ENCODE data around the gene HGFAC.

HGFAC gene

GRCh38 chr4:3414421-3415279 is 27.1 kb upstream of the HGFAC start:
- no peak for TF ChIP-seq CEBPB (IDR thresholded peaks at IDR 0.05)
- TF ChIP-seq NFIC (IDR thresholded peaks at IDR 0.05) = no peak
- TF ChIP-seq RAD21 (IDR thresholded peaks at IDR 0.05; ENCODE audit: low read depth) = no peak
- no peak for TF ChIP-seq MAX (IDR thresholded peaks at IDR 0.05)
- no peak for TF ChIP-seq USF1 (IDR thresholded peaks at IDR 0.05)
- no peak for TF ChIP-seq ZBTB7A (IDR thresholded peaks at IDR 0.05; ENCODE audit: low read depth)
- no peak for TF ChIP-seq FOXM1 (IDR thresholded peaks at IDR 0.05; ENCODE audit: borderline replicate concordance, low read depth)
- TF ChIP-seq EP300 (IDR thresholded peaks at IDR 0.05; ENCODE audit: borderline replicate concordance) = no peak
- TF ChIP-seq TCF12 (IDR thresholded peaks at IDR 0.05; ENCODE audit: low read depth) = no peak
- TF ChIP-seq TAF1 (IDR thresholded peaks at IDR 0.05; ENCODE audit: low read depth) = no peak
- no peak for TF ChIP-seq YY1 (IDR thresholded peaks at IDR 0.05; ENCODE audit: low read depth)
- no peak for TF ChIP-seq TEAD4 (IDR thresholded peaks at IDR 0.05)
- no peak for TF ChIP-seq REST (IDR thresholded peaks at IDR 0.05; ENCODE audit: low read depth)
- TF ChIP-seq EGR1 (IDR thresholded peaks at IDR 0.05) = no peak
- TF ChIP-seq CREB1 (IDR thresholded peaks at IDR 0.05; ENCODE audit: low read depth) = no peak

GRCh38 chr4:3415471-3416141 is 26.2 kb upstream of the HGFAC start:
- no peak for TF ChIP-seq YY1 (IDR thresholded peaks at IDR 0.05; ENCODE audit: low read depth)
- no peak for TF ChIP-seq TAF1 (IDR thresholded peaks at IDR 0.05; ENCODE audit: low read depth)
- no peak for TF ChIP-seq RAD21 (IDR thresholded peaks at IDR 0.05; ENCODE audit: low read depth)
- TF ChIP-seq CEBPB (IDR thresholded peaks at IDR 0.05) = no peak
- TF ChIP-seq EP300 (IDR thresholded peaks at IDR 0.05; ENCODE audit: borderline replicate concordance) = no peak
- TF ChIP-seq TCF12 (IDR thresholded peaks at IDR 0.05; ENCODE audit: low read depth) = no peak
- TF ChIP-seq NFIC (IDR thresholded peaks at IDR 0.05) = no peak
- TF ChIP-seq EGR1 (IDR thresholded peaks at IDR 0.05) = no peak

GRCh38 chr4:3416270-3416669 is 25.5 kb upstream of the HGFAC start:
- TF ChIP-seq TAF1 (IDR thresholded peaks at IDR 0.05; ENCODE audit: low read depth) (no peak), TEAD4 (IDR thresholded peaks at IDR 0.05) (no peak), RAD21 (IDR thresholded peaks at IDR 0.05; ENCODE audit: low read depth) (no peak), CREB1 (IDR thresholded peaks at IDR 0.05; ENCODE audit: low read depth) (no peak), TCF12 (IDR thresholded peaks at IDR 0.05; ENCODE audit: low read depth) (no peak), CEBPB (IDR thresholded peaks at IDR 0.05) (no peak), NFIC (IDR thresholded peaks at IDR 0.05) (no peak), EGR1 (IDR thresholded peaks at IDR 0.05) (no peak), USF1 (IDR thresholded peaks at IDR 0.05) (no peak), REST (IDR thresholded peaks at IDR 0.05; ENCODE audit: low read depth) (no peak), MAX (IDR thresholded peaks at IDR 0.05) (no peak), EP300 (IDR thresholded peaks at IDR 0.05; ENCODE audit: borderline replicate concordance) (no peak), ZBTB7A (IDR thresholded peaks at IDR 0.05; ENCODE audit: low read depth) (no peak), FOXM1 (IDR thresholded peaks at IDR 0.05; ENCODE audit: borderline replicate concordance, low read depth) (no peak), YY1 (IDR thresholded peaks at IDR 0.05; ENCODE audit: low read depth) (no peak)

- TF ChIP-seq CREB1 (IDR thresholded peaks at IDR 0.05; ENCODE audit: low read depth) = no peak
- no peak for TF ChIP-seq TAF1 (IDR thresholded peaks at IDR 0.05; ENCODE audit: low read depth)
- no peak for TF ChIP-seq NFIC (IDR thresholded peaks at IDR 0.05)
- TF ChIP-seq TCF12 (IDR thresholded peaks at IDR 0.05; ENCODE audit: low read depth) = no peak
- TF ChIP-seq ZBTB7A (IDR thresholded peaks at IDR 0.05; ENCODE audit: low read depth) = no peak
- no peak for TF ChIP-seq CEBPB (IDR thresholded peaks at IDR 0.05)
- no peak for TF ChIP-seq EP300 (IDR thresholded peaks at IDR 0.05; ENCODE audit: borderline replicate concordance)
- TF ChIP-seq MAX (IDR thresholded peaks at IDR 0.05) = no peak
- no peak for TF ChIP-seq RAD21 (IDR thresholded peaks at IDR 0.05; ENCODE audit: low read depth)
- TF ChIP-seq EGR1 (IDR thresholded peaks at IDR 0.05) = no peak
- no peak for TF ChIP-seq REST (IDR thresholded peaks at IDR 0.05; ENCODE audit: low read depth)
- TF ChIP-seq TEAD4 (IDR thresholded peaks at IDR 0.05) = no peak
- no peak for TF ChIP-seq FOXM1 (IDR thresholded peaks at IDR 0.05; ENCODE audit: borderline replicate concordance, low read depth)
Measured at GRCh38 chr4:3416821-3417221, 24.9 kb upstream of the HGFAC start.
